Activated gamma-delta T cell treated with Interleukin-2 at 50 U/mL for 16 hours (primary cell): ENCODE measurements around the gene GALNTL6.

Source experiments
- DNase-seq: peaks from one replicate; pipeline ENCODE4 v3.0.0-alpha.2; 2020

GALNTL6 gene

GRCh38 chr4:172127168-172127567 is 314.0 kb downstream of the GALNTL6 start:
- DNase-seq: no peak

GRCh38 chr4:172129593-172129992 is 316.4 kb downstream of the GALNTL6 start:
- DNase-seq: no peak

- no peak for DNase-seq
Observed at GRCh38 chr4:172134521-172134920, 321.3 kb downstream of the GALNTL6 start.

GRCh38 chr4:172141025-172141424 is 327.8 kb downstream of the GALNTL6 start:
- no peak for DNase-seq

GRCh38 chr4:172142281-172142741 is 329.1 kb downstream of the GALNTL6 start:
- DNase-seq: no peak

- DNase-seq: no peak
Observed at GRCh38 chr4:172143605-172144314, 330.6 kb downstream of the GALNTL6 start.

GRCh38 chr4:172147687-172148086 is 334.5 kb downstream of the GALNTL6 start:
- no peak for DNase-seq

GRCh38 chr4:172149329-172149728 is 336.1 kb downstream of the GALNTL6 start:
- no peak for DNase-seq

GRCh38 chr4:172152284-172152683 is 339.1 kb downstream of the GALNTL6 start:
- DNase-seq: no peak

- DNase-seq: no peak
Observed at GRCh38 chr4:172153719-172154118, 340.5 kb downstream of the GALNTL6 start.

- no peak for DNase-seq
Observed at GRCh38 chr4:172155838-172156345, 342.7 kb downstream of the GALNTL6 start.

- DNase-seq: no peak
Observed at GRCh38 chr4:172157946-172158345, 344.7 kb downstream of the GALNTL6 start.

GRCh38 chr4:172163215-172163614 is 350.0 kb downstream of the GALNTL6 start:
- DNase-seq: no peak

GRCh38 chr4:172168888-172169287 is 355.7 kb downstream of the GALNTL6 start:
- no peak for DNase-seq

- no peak for DNase-seq
Observed at GRCh38 chr4:172169871-172170270, 356.7 kb downstream of the GALNTL6 start.

GRCh38 chr4:172173206-172173605 is 360.0 kb downstream of the GALNTL6 start:
- DNase-seq: no peak

GRCh38 chr4:172177382-172177781 is 364.2 kb downstream of the GALNTL6 start:
- DNase-seq: no peak

- DNase-seq: no peak
Observed at GRCh38 chr4:172188248-172188988, 375.2 kb downstream of the GALNTL6 start.

- no peak for DNase-seq
Observed at GRCh38 chr4:172202480-172203076, 389.4 kb downstream of the GALNTL6 start.

- no peak for DNase-seq
Observed at GRCh38 chr4:172207258-172207657, 394.1 kb downstream of the GALNTL6 start.

- no peak for DNase-seq
Observed at GRCh38 chr4:172207886-172208285, 394.7 kb downstream of the GALNTL6 start.

GRCh38 chr4:172220679-172221078 is 407.5 kb downstream of the GALNTL6 start:
- DNase-seq: no peak

GRCh38 chr4:172225457-172225856 is 412.3 kb downstream of the GALNTL6 start:
- DNase-seq: no peak

GRCh38 chr4:172232966-172233365 is 419.8 kb downstream of the GALNTL6 start:
- no peak for DNase-seq
